NB4 (cell line): ENCODE results near the gene KRT83.

Experiments
- CTCF ChIP-seq: IDR thresholded peaks from one replicate; pipeline ENCODE4 v1.5.1; 2012; ENCODE audit warnings: low read depth, low read length
- POLR2A ChIP-seq: IDR thresholded peaks from 2 replicates; pipeline ENCODE4 v1.6.1; 2011; ENCODE audit warnings: mild to moderate bottlenecking; ENCODE audit not compliant: insufficient read length; ENCODE audit errors: extremely low read depth

DNA sequence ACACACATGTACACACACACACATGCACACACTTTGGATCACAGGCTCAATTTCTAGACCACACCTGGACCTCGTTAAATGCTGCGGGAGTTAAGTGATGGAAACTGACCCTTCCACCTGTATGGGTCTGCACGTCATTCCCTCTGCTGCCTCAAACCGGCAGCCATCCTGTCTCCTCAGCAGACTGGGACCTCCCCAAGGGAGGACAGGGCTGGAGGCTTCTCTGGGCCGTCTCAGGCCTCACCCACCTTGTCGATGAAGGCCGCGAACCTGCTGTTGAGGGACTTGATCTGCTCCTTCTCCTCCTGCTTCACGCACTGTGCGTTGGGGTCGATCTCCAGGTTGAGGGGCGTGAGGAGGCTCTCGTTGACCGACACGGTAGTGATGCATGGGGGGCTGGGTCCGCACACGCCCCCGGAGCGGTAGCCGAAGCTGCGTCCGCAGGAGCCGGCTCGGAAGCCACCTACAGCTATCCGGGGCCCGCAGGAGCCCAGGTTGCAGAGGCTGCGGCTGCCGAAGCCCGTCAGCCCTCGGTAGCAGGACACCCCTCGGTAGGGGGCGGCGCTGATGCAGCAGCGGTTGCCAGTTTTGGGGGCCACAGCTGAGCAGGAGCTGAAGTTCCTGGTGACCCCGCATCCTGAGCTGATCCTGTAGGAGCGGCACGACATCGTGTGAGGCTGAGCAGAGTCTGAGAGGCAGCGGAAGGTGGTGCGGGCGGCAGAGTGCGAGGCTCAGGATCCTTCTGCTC is 45.7 kb upstream of the KRT83 start, which contains the start of gene KRT85:
- no peak for TF ChIP-seq CTCF
- TF ChIP-seq POLR2A: no peak
